Stimulated activated CD4-positive, alpha-beta T cell treated with anti-CD3 and anti-CD28 coated beads, Interleukin-12 subunit alpha, Interleukin-12 subunit beta, amount 100 ng/mL, for 48 hours (primary cell): Measurements from ENCODE around the gene MTUS2.
"Not testable (repeated sequence)": the region's sequence is repeated elsewhere in the genome, so short reads cannot be mapped to it uniquely, and the experiment has no call there.

ENCODE experiments used
- DNase-seq, 3 donors: peaks; one replicate each; pipeline ENCODE4 v3.0.0-alpha.2; 2020; ENCODE audit warnings: low read depth in 2 of 3, low spot score in 1 of 3

The MTUS2 gene

GRCh38 chr13:29210676-29211075 lies 390.5 kb downstream of the MTUS2 start:
- no peak for DNase-seq

DNA sequence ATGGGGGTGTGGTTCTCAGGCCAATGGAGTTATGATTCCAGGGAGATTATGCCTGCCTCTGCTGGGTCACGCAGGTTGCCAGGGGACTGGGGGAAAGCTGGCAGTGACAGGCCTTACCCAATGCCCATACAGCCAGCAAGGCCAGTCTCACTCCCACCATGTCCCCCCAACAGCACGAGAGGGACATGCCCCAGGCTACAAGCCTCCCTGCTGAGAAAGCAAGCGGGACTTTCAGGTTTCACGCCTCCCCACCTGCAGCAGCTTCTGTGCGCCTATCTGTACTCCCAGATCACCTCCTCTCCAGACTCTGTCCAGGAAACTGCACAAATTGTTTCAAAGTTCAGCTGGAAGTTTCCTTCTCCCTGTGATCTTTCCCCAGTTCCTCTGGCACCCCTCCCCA lies 391.0 kb downstream of the MTUS2 start:
- DNase-seq: not testable (repeated sequence)

DNA sequence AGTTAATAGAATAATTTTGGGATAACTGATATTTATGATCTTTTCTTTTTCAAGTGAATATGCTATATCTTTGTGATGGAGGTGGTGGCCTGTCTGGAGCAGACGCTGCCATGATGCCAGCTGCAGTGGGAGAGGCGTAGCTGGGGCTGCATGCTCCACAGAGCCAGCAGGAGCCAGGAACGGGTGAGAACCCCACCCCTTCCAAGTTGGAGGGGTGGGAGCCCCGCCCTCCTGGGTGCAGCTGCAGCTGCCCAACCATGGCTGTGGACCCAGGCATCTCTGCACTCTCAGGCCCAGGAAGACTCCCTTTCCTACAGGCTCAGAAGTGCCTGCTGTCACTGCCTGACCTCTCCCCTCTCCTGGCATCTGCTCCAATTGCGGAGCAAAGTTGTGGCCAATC lies 402.3 kb downstream of the MTUS2 start:
- DNase-seq: no peak

GRCh38 chr13:29224206-29224605 lies 404.1 kb downstream of the MTUS2 start:
- DNase-seq: no peak

- DNase-seq: no peak
Measured at GRCh38 chr13:29227576-29227975, 407.4 kb downstream of the MTUS2 start.

DNA sequence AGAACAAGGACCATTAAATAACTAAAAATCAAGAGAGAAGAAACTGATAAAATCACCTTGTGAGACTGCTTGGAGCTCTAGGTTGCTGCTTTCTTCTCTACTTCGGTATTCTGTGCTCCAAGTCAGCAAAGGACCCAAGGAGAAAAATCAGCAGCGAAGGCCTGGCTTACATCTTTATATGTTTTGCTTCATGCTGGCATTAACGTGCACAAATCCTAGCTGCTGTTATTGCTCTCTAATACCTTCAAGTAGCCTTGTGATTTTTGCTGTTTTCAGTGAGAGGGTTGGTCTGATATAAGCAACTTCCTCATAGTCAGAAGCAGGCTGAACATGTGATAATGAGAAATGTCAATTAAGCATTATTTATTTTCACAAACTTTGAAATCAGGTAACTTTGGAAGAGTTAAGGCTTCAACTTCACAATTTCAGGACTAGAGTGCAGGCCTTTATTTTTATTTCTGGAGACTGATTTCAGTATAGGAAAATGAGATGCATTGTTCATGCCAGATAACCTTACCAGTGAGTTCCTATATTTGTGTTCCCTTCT lies 410.2 kb downstream of the MTUS2 start:
- DNase-seq: no peak

DNA sequence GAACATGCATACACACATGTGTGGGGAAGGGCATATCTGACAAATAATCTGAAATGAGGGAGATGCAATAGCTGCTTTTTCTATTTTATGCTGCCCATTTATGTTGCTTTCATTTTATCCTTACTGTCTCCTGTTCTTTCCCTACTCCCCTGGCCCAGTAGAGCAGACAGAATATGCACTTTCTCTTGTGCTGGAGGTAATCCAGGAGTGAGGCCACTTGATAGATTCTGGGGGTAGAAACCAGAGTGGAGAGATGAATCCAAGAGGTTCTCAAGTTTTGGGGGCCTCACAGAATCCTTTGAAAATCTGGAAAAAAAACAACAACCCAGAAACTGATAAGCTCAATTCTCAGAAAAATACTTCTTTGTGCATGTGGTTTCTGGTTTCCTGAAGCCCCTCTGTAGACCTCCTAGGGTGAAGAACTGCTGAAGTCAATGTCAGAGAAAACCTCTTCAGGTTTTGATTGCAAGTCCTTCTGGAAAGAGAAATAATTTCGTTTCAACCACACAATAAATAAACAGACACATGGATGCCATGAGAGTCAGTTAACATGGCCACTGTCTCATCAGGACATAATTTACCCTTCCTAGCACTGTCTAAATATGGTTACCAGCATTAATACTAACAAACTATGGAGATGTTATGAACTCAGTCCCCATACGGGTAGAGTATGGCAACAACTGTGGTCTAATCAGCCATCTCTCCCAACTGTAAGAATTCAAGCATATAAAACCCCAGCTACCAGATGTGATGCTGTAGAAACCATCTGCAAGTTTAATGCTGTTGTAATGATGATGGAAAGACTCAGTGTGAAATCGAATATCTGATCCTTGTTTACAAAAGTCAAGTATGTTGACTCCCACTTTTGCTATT lies 419.8 kb downstream of the MTUS2 start:
- no peak for DNase-seq

GRCh38 chr13:29254626-29255370 lies 434.7 kb downstream of the MTUS2 start:
- no peak for DNase-seq

GRCh38 chr13:29255567-29255966 lies 435.4 kb downstream of the MTUS2 start:
- no peak for DNase-seq

DNA sequence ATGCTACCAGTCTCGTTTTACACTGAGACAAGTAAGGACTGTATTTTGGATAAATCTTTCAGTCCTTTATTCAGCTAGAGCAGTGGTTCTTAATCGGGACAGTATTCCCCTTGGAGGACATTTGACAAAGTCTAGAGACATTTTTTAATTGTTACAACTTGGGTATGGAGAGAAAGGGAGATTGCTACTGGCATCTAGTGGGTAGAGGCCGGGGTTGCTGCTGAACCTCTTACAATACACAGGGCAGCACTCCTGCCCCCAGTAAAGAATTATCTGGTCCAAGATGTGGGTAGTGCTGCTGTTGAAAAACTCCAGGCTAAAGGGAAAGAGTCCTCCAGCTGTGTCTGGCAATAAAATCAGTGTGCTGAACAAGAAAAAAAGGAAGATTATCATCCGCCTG lies 440.5 kb downstream of the MTUS2 start:
- DNase-seq: no peak

GRCh38 chr13:29266261-29266660 lies 446.1 kb downstream of the MTUS2 start:
- no peak for DNase-seq

- no peak for DNase-seq
Measured at GRCh38 chr13:29266756-29267733, 446.9 kb downstream of the MTUS2 start.

DNA sequence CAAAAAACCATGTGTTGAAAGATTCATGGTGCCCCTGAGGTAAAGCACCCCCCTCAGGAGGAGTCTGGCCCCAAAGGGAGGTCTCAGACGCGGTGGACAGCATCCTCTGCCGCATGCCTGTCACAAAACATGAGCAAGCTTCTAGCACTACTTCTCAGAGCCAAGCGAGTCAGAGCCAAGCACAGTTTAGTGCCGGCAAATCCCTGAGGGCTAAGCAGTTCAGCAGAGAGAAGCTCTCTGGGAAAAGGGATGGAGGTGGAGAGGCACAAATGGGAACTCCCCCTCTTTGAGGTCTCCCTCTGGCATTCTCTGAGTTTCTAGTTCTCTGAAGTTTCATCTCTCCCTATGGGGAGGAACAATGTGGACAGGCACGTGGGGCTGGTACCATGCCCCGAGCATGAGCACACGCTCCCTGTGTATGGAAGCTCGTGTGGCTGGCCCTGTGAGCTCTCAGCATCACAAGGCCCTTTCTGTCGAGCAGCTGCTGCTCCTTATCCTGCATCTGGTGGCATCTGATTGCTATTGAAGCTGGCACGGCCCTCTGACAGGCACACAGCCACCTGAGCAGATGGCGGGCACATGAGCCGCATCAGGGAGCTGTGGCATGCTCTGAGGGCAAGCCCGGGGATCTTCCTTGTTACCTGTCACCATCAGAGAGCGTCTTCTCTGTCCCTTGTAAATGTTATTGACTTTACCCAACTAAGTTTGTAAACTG lies 450.3 kb downstream of the MTUS2 start:
- DNase-seq: no peak

GRCh38 chr13:29271606-29272005 lies 451.5 kb downstream of the MTUS2 start:
- no peak for DNase-seq

- no peak for DNase-seq
Measured at GRCh38 chr13:29279356-29280254, 459.5 kb downstream of the MTUS2 start.

DNA sequence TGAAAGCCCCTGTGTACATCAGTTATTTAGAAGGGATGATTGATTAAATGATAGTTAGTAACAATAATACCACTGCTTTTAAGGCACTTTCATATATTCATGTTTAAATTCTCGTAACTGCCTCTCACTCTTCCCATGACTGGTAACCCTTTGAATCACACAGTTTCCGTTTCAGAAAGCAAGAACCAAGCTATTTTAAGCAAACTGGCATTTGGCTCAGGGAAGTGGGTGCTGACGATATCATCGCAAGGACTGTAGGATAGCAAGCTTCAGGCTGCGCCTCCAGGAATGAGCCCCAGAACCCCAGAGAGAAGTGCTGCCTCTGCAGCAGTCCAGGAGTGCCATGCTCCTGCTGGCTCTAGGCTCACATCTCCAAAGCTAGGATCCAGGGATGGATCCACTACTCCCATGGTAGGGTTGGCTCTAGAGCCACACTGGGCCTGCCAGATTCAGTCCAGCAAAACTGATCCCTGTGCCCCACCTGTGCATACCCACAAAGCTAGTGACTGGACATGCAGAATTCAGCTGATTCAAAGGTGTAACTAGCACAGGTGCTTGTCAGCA lies 461.9 kb downstream of the MTUS2 start:
- DNase-seq: no peak

GRCh38 chr13:29284726-29285125 lies 464.6 kb downstream of the MTUS2 start:
- DNase-seq: no peak

GRCh38 chr13:29287237-29287636 lies 467.1 kb downstream of the MTUS2 start:
- no peak for DNase-seq

DNA sequence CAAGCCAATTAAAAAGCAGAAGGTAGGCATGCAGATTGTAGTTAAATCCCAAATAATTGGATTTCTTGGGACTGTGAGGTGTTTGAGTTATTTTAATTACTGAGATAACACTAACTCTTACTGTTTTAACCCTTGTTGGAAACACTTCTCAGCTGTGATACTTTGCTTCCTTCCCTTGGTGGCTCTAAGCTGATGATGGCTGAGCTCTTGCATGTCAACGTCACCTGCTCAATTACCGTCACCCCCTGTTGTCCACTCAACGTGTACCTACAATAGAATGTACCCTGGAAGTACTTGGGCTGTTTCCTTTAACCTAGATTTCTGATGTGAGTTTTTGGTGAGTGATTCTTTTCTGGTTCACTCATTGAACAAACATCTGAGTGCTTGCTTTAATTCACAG lies 471.9 kb downstream of the MTUS2 start:
- no peak for DNase-seq
